ENCODE results near the gene HERC4. TPM values are rescaled to one million over a fixed set of nuclear protein-coding genes. Genes with fewer than 3 reads are reported as not detected.

Gene HERC4
- polyA plus RNA-seq, 1 donor from 2014 or later = 45.6 TPM

GRCh38 chr10:67903581-67903980 is 171.5 kb downstream of the HERC4 start:
- H3K36me3 ChIP-seq (ENCODE audit: insufficient read depth, low read length) = peaks cover 6% of the 10 kb centered on the region
- peaks cover 27% of the 10 kb centered on the region for H3K79me2 ChIP-seq (replicated peaks; ENCODE audit: insufficient read depth, low read length)
- TF ChIP-seq CTCF (IDR thresholded peaks at IDR 0.05; ENCODE audit: poor library complexity, severe bottlenecking) = no peak
- no peak for TF ChIP-seq EP300 (conservative IDR thresholded peaks at IDR 0.05; ENCODE audit: poor library complexity, severe bottlenecking)
- TF ChIP-seq EZH2 (IDR thresholded peaks at IDR 0.05; ENCODE audit: borderline replicate concordance, insufficient read depth, low read length, poor library complexity, severe bottlenecking) = no peak
- TF ChIP-seq TAF1 (IDR thresholded peaks at IDR 0.05; ENCODE audit: low read depth) = no peak
- no peak for TF ChIP-seq MXI1 (conservative IDR thresholded peaks at IDR 0.05; ENCODE audit: poor library complexity, severe bottlenecking)
- no peak for TF ChIP-seq REST (IDR thresholded peaks at IDR 0.05; ENCODE audit: borderline replicate concordance)
- TF ChIP-seq RAD21 (conservative IDR thresholded peaks at IDR 0.05) = no peak
- TF ChIP-seq SMC3 (conservative IDR thresholded peaks at IDR 0.05; ENCODE audit: poor library complexity) = no peak
- H3F3A ChIP-seq (ENCODE audit: insufficient read depth, low read length, poor library complexity, severe bottlenecking) = no peaks in the 10 kb centered on the region
- H3K9ac ChIP-seq (ENCODE audit: low read length) = no peak overlapping the region
- no peaks in the 10 kb centered on the region for H3K9me2 ChIP-seq (ENCODE audit: insufficient read depth, low read length)
- no peak overlapping the region for H3K4me2 ChIP-seq (ENCODE audit: low read length)
- H2AFZ ChIP-seq (ENCODE audit: low read depth, low read length) = no peak overlapping the region
- H3K27me3 ChIP-seq (ENCODE audit: insufficient read depth, low read depth, low read length) = no peaks in the 10 kb centered on the region
- no peak overlapping the region for H3K27ac ChIP-seq (ENCODE audit: low read length)
- H3K9me3 ChIP-seq (ENCODE audit: low read length) = no peaks in the 10 kb centered on the region
- H3K4me3 ChIP-seq (ENCODE audit: low read length) = no peak overlapping the region
- H4K20me1 ChIP-seq (ENCODE audit: insufficient read depth) = no peaks in the 10 kb centered on the region

- Histone ChIP-seq H3K9me2 (ENCODE audit: insufficient read depth, low read length) (no peaks in the 10 kb centered on the region), H3K27ac (ENCODE audit: low read length) (no peak overlapping the region), H3K4me2 (ENCODE audit: low read length) (no peak overlapping the region), H3K9me3 (ENCODE audit: low read length) (no peaks in the 10 kb centered on the region), H3K4me3 (ENCODE audit: low read length) (no peak overlapping the region), H3K9ac (ENCODE audit: low read length) (no peak overlapping the region), H4K20me1 (ENCODE audit: insufficient read depth) (no peaks in the 10 kb centered on the region), H2AFZ (ENCODE audit: low read depth, low read length) (no peak overlapping the region), H3K36me3 (ENCODE audit: insufficient read depth, low read length) (no peaks in the 10 kb centered on the region), H3K27me3 (ENCODE audit: insufficient read depth, low read depth, low read length) (no peaks in the 10 kb centered on the region), H3F3A (ENCODE audit: insufficient read depth, low read length, poor library complexity, severe bottlenecking) (no peaks in the 10 kb centered on the region), H3K79me2 (replicated peaks; ENCODE audit: insufficient read depth, low read length) (peaks cover 31% of the 10 kb centered on the region)
- TF ChIP-seq POLR2AphosphoS5 (IDR thresholded peaks at IDR 0.05) (no peak), EZH2 (IDR thresholded peaks at IDR 0.05; ENCODE audit: borderline replicate concordance, insufficient read depth, low read length, poor library complexity, severe bottlenecking) (no peak), MXI1 (conservative IDR thresholded peaks at IDR 0.05; ENCODE audit: poor library complexity, severe bottlenecking) (no peak), CTCF (IDR thresholded peaks at IDR 0.05; ENCODE audit: poor library complexity, severe bottlenecking) (no peak), RAD21 (conservative IDR thresholded peaks at IDR 0.05) (no peak), EP300 (conservative IDR thresholded peaks at IDR 0.05; ENCODE audit: poor library complexity, severe bottlenecking) (no peak), SMC3 (conservative IDR thresholded peaks at IDR 0.05; ENCODE audit: poor library complexity) (no peak), REST (IDR thresholded peaks at IDR 0.05; ENCODE audit: borderline replicate concordance) (no peak), TAF1 (IDR thresholded peaks at IDR 0.05; ENCODE audit: low read depth) (no peak)
Measured at GRCh38 chr10:67893637-67894036, 181.4 kb downstream of the HERC4 start.
